ENCODE measurements around the gene TIGD1. TPM values are rescaled to one million over a fixed set of nuclear protein-coding genes. Genes with fewer than 3 reads are reported as not detected.

TIGD1 gene
- polyA plus RNA-seq, 1 of the 3 experiments (the other 2 are of a cell fraction), result 4.6 TPM

DNA sequence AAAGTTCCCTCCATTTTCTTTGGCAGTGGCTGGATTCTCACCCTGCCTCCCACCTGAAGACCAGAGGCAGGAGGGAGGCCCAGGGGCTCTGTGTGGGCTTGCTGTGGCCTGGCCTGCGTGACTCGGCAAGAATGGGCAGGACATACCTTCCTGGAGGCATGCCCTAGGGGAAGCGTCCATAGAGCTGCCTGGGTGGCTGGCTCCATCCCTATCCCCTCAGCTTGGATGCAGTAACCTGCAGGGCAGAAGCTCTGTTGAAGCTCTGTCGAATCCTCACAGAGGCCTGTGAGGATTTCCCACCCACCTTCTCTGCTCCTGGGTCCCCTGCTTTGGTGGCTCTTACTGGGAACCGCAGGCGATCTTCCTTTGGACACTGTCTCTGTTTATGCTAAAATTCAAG lies 31.5 kb downstream of the TIGD1 start:
- Histone ChIP-seq H3K4me2 (no peak overlapping the region), H4K20me1 (ENCODE audit: insufficient read depth) (no peaks in the 10 kb centered on the region), H3K36me3 (replicated peaks in 1 of 2; ENCODE audit: control insufficient read depth in 1 of 2, insufficient read depth in 2 of 2, low read length in 1 of 2) (no peaks in the 10 kb centered on the region), H3K9me3 (no peaks in the 10 kb centered on the region), H3K27ac (ENCODE audit: low read depth in 2 of 2, low read length in 1 of 2) (no peak overlapping the region), H3K27me3 (ENCODE audit: insufficient read depth) (peaks cover 23% of the 10 kb centered on the region), H3K9me2 (no peaks in the 10 kb centered on the region), H2AFZ (ENCODE audit: low read depth) (no peak overlapping the region), H3K4me3 (ENCODE audit: low read depth in 2 of 2, low read length in 1 of 2) (no peak overlapping the region), H3F3A (replicated peaks; ENCODE audit: insufficient read depth) (no peaks in the 10 kb centered on the region), H3K79me2 (ENCODE audit: insufficient read depth) (no peaks in the 10 kb centered on the region), H3K4me1 (ENCODE audit: control insufficient read depth in 1 of 2, insufficient read depth in 2 of 2, low read depth in 1 of 2, low read length in 1 of 2) (peaks cover 0 to 11% of the 10 kb centered on the region in 2 experiments; a peak in 1 of 4 replicates), H3K9ac (no peak overlapping the region)
- ChIA-PET POLR2A (no interaction called here), CTCF (interaction anchor here (0.9 to 9.7 kb wide), 5 partner anchors 42 to 618 kb away, joined by 3 to 196 read pairs (median 6); no protein-coding TSS in a partner anchor)
- WGBS (ENCODE audit: low lambda C conversion rate), result 63% methylated on average over 4 of the region's 6 CpGs
- no peak for DNase-seq
- TF ChIP-seq FOSL2 (IDR thresholded peaks at IDR 0.05; ENCODE audit: borderline replicate concordance, low read depth) (no peak), ZBTB33 (IDR thresholded peaks at IDR 0.05; ENCODE audit: borderline replicate concordance, low read depth) (no peak), FOXJ3 (CRISPR knock-in tag; IDR thresholded peaks at IDR 0.05) (no peak), YY1 (IDR thresholded peaks at IDR 0.05; ENCODE audit: low read depth) (no peak), POLR2AphosphoS5 (IDR thresholded peaks at IDR 0.05; ENCODE audit: low read depth, low read length) (no peak), TCF12 (IDR thresholded peaks at IDR 0.05) (no peak)
- TF ChIP-seq, protein P1, sequence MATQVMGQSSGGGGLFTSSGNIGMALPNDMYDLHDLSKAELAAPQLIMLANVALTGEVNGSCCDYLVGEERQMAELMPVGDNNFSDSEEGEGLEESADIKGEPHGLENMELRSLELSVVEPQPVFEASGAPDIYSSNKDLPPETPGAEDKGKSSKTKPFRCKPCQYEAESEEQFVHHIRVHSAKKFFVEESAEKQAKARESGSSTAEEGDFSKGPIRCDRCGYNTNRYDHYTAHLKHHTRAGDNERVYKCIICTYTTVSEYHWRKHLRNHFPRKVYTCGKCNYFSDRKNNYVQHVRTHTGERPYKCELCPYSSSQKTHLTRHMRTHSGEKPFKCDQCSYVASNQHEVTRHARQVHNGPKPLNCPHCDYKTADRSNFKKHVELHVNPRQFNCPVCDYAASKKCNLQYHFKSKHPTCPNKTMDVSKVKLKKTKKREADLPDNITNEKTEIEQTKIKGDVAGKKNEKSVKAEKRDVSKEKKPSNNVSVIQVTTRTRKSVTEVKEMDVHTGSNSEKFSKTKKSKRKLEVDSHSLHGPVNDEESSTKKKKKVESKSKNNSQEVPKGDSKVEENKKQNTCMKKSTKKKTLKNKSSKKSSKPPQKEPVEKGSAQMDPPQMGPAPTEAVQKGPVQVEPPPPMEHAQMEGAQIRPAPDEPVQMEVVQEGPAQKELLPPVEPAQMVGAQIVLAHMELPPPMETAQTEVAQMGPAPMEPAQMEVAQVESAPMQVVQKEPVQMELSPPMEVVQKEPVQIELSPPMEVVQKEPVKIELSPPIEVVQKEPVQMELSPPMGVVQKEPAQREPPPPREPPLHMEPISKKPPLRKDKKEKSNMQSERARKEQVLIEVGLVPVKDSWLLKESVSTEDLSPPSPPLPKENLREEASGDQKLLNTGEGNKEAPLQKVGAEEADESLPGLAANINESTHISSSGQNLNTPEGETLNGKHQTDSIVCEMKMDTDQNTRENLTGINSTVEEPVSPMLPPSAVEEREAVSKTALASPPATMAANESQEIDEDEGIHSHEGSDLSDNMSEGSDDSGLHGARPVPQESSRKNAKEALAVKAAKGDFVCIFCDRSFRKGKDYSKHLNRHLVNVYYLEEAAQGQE (IDR thresholded peaks at IDR 0.05; ENCODE audit: low read depth, low read length), result no peak

DNA sequence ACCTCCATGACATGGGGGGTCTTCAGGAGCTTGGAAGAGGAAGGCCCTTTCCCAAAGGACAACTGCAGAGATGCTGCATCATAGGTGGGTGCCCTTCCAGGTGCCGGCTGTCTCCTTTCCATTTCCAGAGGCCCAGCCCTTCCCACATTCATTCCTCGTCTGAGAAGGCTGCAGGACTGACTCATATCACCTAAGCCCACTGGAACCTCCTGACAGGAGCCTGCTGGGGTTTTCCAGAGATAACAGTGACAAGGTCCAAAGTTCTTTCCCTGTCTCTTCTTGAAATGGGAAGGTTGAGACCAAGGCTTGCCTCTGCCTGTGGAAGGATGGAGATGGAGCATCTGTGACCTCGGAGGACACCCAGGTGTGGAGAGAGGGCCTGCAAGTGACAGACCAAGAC lies 33.8 kb downstream of the TIGD1 start:
- no peak overlapping the region for H3K27ac ChIP-seq (ENCODE audit: low read depth in 2 of 2, low read length in 1 of 2)
- no peak overlapping the region for H3K4me3 ChIP-seq (ENCODE audit: low read depth in 2 of 2, low read length in 1 of 2)
- TF ChIP-seq, protein P2, sequence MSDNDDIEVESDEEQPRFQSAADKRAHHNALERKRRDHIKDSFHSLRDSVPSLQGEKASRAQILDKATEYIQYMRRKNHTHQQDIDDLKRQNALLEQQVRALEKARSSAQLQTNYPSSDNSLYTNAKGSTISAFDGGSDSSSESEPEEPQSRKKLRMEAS (IDR thresholded peaks at IDR 0.05; ENCODE audit: low read depth), result no peak
- TF ChIP-seq CHD2 (IDR thresholded peaks at IDR 0.05; ENCODE audit: low read length, partially characterized antibody) (no peak), NFIC (IDR thresholded peaks at IDR 0.05; ENCODE audit: borderline replicate concordance) (no peak)
- H3K9me2 ChIP-seq, result no peaks in the 10 kb centered on the region
- no peaks in the 10 kb centered on the region for H4K20me1 ChIP-seq (ENCODE audit: insufficient read depth)
- CTCF ChIA-PET, result interaction anchor here (1.6 to 1.7 kb wide), 2 partner anchors 8 to 70 kb away, joined by 8 to 12 read pairs; no protein-coding TSS in a partner anchor
- no peaks in the 10 kb centered on the region for H3K9me3 ChIP-seq
- H3F3A ChIP-seq (replicated peaks; ENCODE audit: insufficient read depth), result no peaks in the 10 kb centered on the region
- H3K4me1 ChIP-seq (ENCODE audit: control insufficient read depth in 1 of 2, insufficient read depth in 2 of 2, low read depth in 1 of 2, low read length in 1 of 2), result peaks cover 0 to 11% of the 10 kb centered on the region in 2 experiments; a peak in 1 of 4 replicates
- no peak overlapping the region for H3K9ac ChIP-seq
- no peak overlapping the region for H2AFZ ChIP-seq (ENCODE audit: low read depth)
- peaks cover 20% of the 10 kb centered on the region for H3K27me3 ChIP-seq (ENCODE audit: insufficient read depth)
- WGBS (ENCODE audit: low lambda C conversion rate), result 57% methylated on average over 3 of the region's 3 CpGs
- no peaks in the 10 kb centered on the region for H3K79me2 ChIP-seq (ENCODE audit: insufficient read depth)
- POLR2A ChIA-PET, result interaction anchor here (0.6 kb wide), 1 partner anchor 82 kb away, joined by 3 read pairs; no protein-coding TSS in a partner anchor
- no peaks in the 10 kb centered on the region for H3K36me3 ChIP-seq (replicated peaks in 1 of 2; ENCODE audit: control insufficient read depth in 1 of 2, insufficient read depth in 2 of 2, low read length in 1 of 2)
- no peak overlapping the region for H3K4me2 ChIP-seq
- DNase-seq, result no peak
